Lung (tissue), 12 donors: ENCODE measurements around the gene ARPIN. TPM values are rescaled to one million over a fixed set of nuclear protein-coding genes. Genes with fewer than 3 reads are reported as not detected.
"Not testable (repeated sequence)": the region's sequence is repeated elsewhere in the genome, so short reads cannot be mapped to it uniquely, and the experiment has no call there.

Experiments used
- ATAC-seq: fragments of 200-7000 bp; cut with Tn5 transposase; one replicate; pipeline ENCODE4 v1.9.1; 2020; ENCODE audit warnings: moderate number of reproducible peaks; ENCODE audit not compliant: insufficient read depth, low FRiP score
- DNase-seq, 3 donors: peaks; one replicate each; pipeline ENCODE4 v3.0.0-alpha.2; 2013 to 2017
- H3K27ac ChIP-seq, 2 donors: one replicate each; pipeline ENCODE4 v1.5.1; 2013; ENCODE audit warnings: mild to moderate bottlenecking in 2 of 2, moderate library complexity in 2 of 2, control low read depth in 1 of 2, inconsistent platforms in 1 of 2, low read depth in 1 of 2, low read length in 1 of 2
- H3K27me3 ChIP-seq, 3 donors: one replicate each; pipeline ENCODE4 v1.5.1; 2013; ENCODE audit warnings: low read length in 2 of 3; ENCODE audit not compliant: control insufficient read depth in 3 of 3, insufficient read depth in 3 of 3
- H3K36me3 ChIP-seq, 4 donors: one replicate each; pipeline ENCODE4 v1.5.1; 2013; ENCODE audit warnings: low read length in 4 of 4, mild to moderate bottlenecking in 1 of 4, moderate library complexity in 1 of 4; ENCODE audit not compliant: control insufficient read depth in 4 of 4, insufficient read depth in 4 of 4
- H3K4me1 ChIP-seq, 5 donors: one replicate each; pipeline ENCODE4 v1.5.1; 2013; ENCODE audit warnings: low read length in 5 of 5, mild to moderate bottlenecking in 2 of 5, moderate library complexity in 1 of 5; ENCODE audit not compliant: control insufficient read depth in 5 of 5, insufficient read depth in 5 of 5
- H3K4me3 ChIP-seq: one replicate; pipeline ENCODE4 v1.5.1; 2013; ENCODE audit warnings: mild to moderate bottlenecking, control low read depth, moderate library complexity
- H3K9ac ChIP-seq, 2 donors: one replicate each; pipeline ENCODE4 v1.5.1; 2013; ENCODE audit warnings: low read length in 2 of 2, control low read depth in 1 of 2; ENCODE audit not compliant: insufficient read depth in 1 of 2
- H3K9me3 ChIP-seq, 4 donors: one replicate each; pipeline ENCODE4 v1.5.1; 2013; ENCODE audit warnings: low read length in 3 of 4, mild to moderate bottlenecking in 1 of 4, moderate library complexity in 1 of 4; ENCODE audit not compliant: control insufficient read depth in 4 of 4, insufficient read depth in 3 of 4
- CTCF ChIP-seq: IDR thresholded peaks from 2 replicates; pipeline ENCODE4 v1.5.1; 2012; ENCODE audit warnings: mild to moderate bottlenecking; ENCODE audit errors: control extremely low read depth, extremely low read depth
- WGBS, 2 donors: extraction: QIAGEN DNeasy Blood & Tissue Kit; methylation state at CpG; one replicate each; pipeline ENCODE4 v1.1.7; 2013; 5-methylcytosine and 5-hydroxymethylcytosine counted together
- polyA plus RNA-seq, 2 donors: library from polyadenylated mRNA; stranded (reverse); fragments of 200-250 nt; gene quantifications; one replicate each; pipeline ENCODE4 v1.2.1, GENCODE V29; 2013
- total RNA-seq, 2 donors: library from RNA; depleted of rRNA in 1 of 2; stranded (reverse); fragments of >200 nt in 1 of 2; gene quantifications; one replicate each; pipeline ENCODE4 v1.2.1, GENCODE V29; 2014 to 2021
- donor health status: control.
- donor health status: control.
- donor health status: Bipolar disorder and iron deficiency.
- donor health status: healthy.
- donor health status: DM: yes; HTN: yes; CAD: no.

ARPIN gene
- total and polyA plus RNA-seq, 4 donors: 9.0 to 28.5 (median 18.7) TPM

GRCh38 chr15:89888214-89888804 lies 24.4 kb downstream of the ARPIN start:
- Histone ChIP-seq H3K9ac (no peak overlapping the region), H3K4me3 (no peak overlapping the region), H3K4me1 (peaks cover 0 to 5% (median 0%) of the 10 kb centered on the region in 5 donors), H3K27ac (no peak overlapping the region), H3K9me3 (no peaks in the 10 kb centered on the region), H3K27me3 (no peaks in the 10 kb centered on the region), H3K36me3 (peaks cover 8 to 26% (median 16%) of the 10 kb centered on the region in 4 donors)
- no peak for TF ChIP-seq CTCF
- WGBS, 2 donors: 72 to 82% methylated on average over 4 of the region's 4 CpGs
- DNase-seq (peak in 2 of 3 donors; percentile 25 to 43), ATAC-seq (no peak)

- no peak overlapping the region for H3K4me3 ChIP-seq
- no peak overlapping the region for H3K27ac ChIP-seq
- ATAC-seq (no peak), DNase-seq (no peak)
- no peaks in the 10 kb centered on the region for H3K4me1 ChIP-seq
- peaks cover 12 to 27% (median 19%) of the 10 kb centered on the region in 4 donors for H3K36me3 ChIP-seq
- no peaks in the 10 kb centered on the region for H3K27me3 ChIP-seq
- H3K9me3 ChIP-seq: no peaks in the 10 kb centered on the region
- no peak for TF ChIP-seq CTCF
- H3K9ac ChIP-seq: no peak overlapping the region
- WGBS, 2 donors: 96 to 98% methylated on average over 2 of the region's 2 CpGs
Measured at GRCh38 chr15:89885611-89886010, 27.1 kb downstream of the ARPIN start.

GRCh38 chr15:89885179-89885578 lies 27.6 kb downstream of the ARPIN start:
- not testable (repeated sequence) for H3K27ac ChIP-seq, DNase-seq

GRCh38 chr15:89883518-89883917 lies 29.2 kb downstream of the ARPIN start:
- Histone ChIP-seq H3K36me3 (peaks cover 8 to 23% (median 20%) of the 10 kb centered on the region in 4 donors), H3K9me3 (no peaks in the 10 kb centered on the region), H3K9ac (no peak overlapping the region), H3K4me1 (no peaks in the 10 kb centered on the region), H3K27me3 (no peaks in the 10 kb centered on the region), H3K4me3 (no peak overlapping the region), H3K27ac (no peak overlapping the region)
- no peak for TF ChIP-seq CTCF
- ATAC-seq: no peak
- WGBS, 2 donors: 91 to 100% methylated on average over 1 of the region's 1 CpG
- no peak for DNase-seq

More at GRCh38 chr15:89885179-89885578, 27.6 kb downstream of the ARPIN start:
- H3K27me3 ChIP-seq, H3K9ac ChIP-seq, H3K9me3 ChIP-seq, ATAC-seq, H3K4me3 ChIP-seq, H3K4me1 ChIP-seq: not testable (repeated sequence)
- WGBS, 2 donors: 63 to 86% methylated on average over 3 of the region's 3 CpGs
- peaks cover 12 to 27% (median 19%) of the 10 kb centered on the region in 4 donors for H3K36me3 ChIP-seq
